ENCODE results near the gene CUEDC1.

Gene CUEDC1

DNA sequence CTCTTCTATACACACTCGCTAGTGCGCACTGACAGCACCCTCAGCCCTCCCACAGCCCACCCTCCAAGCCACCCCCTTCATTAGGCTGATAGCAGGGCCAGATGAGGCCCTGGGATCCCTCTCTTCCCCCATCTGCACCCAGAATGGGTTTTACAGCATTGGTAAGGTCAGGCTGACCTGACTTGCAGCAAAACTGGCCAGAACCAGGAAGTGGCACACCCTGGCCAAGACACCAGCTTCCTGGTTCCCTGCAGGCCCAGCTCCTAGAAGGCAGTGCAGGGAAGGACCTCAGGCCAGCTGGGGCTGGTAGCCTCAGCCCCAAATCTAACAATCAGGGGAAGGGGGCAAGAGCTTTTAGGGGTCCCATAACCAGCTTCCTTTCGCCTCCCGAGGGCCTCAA lies 55.4 kb downstream of the CUEDC1 start:
- TF ChIP-seq, protein P1, sequence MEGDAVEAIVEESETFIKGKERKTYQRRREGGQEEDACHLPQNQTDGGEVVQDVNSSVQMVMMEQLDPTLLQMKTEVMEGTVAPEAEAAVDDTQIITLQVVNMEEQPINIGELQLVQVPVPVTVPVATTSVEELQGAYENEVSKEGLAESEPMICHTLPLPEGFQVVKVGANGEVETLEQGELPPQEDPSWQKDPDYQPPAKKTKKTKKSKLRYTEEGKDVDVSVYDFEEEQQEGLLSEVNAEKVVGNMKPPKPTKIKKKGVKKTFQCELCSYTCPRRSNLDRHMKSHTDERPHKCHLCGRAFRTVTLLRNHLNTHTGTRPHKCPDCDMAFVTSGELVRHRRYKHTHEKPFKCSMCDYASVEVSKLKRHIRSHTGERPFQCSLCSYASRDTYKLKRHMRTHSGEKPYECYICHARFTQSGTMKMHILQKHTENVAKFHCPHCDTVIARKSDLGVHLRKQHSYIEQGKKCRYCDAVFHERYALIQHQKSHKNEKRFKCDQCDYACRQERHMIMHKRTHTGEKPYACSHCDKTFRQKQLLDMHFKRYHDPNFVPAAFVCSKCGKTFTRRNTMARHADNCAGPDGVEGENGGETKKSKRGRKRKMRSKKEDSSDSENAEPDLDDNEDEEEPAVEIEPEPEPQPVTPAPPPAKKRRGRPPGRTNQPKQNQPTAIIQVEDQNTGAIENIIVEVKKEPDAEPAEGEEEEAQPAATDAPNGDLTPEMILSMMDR (IDR thresholded peaks at IDR 0.05): no peak
- H3K4me3 ChIP-seq: peak overlapping the region; percentile 23
- peak overlapping the region; percentile 79 to 95 for H3K27ac ChIP-seq
- no peak for DNase-seq (ENCODE audit: low spot score)

DNA sequence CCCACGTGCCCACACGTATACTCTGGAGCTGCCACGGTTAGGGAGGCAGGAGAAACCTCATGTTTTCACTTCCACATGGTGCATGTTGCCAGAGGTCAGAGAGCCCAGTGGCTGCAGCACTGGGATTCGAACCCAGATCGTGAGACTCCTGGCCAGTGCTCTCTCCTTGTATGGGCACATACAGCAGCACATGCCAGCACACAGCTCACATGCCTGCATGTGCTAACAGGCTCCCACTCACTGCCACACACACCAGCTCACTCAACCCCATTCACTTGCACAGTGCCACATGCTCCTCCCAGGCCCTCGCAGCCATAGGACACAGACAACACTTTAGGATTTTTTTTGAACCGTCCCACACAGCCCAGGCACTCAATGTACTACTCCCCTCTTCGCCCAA lies 55.8 kb downstream of the CUEDC1 start:
- no peak for DNase-seq (ENCODE audit: low spot score)
- TF ChIP-seq, protein P1 (IDR thresholded peaks at IDR 0.05): no peak
- Histone ChIP-seq H3K4me3 (peak overlapping the region; percentile 23), H3K27ac (peak overlapping the region; percentile 79 to 95)

DNA sequence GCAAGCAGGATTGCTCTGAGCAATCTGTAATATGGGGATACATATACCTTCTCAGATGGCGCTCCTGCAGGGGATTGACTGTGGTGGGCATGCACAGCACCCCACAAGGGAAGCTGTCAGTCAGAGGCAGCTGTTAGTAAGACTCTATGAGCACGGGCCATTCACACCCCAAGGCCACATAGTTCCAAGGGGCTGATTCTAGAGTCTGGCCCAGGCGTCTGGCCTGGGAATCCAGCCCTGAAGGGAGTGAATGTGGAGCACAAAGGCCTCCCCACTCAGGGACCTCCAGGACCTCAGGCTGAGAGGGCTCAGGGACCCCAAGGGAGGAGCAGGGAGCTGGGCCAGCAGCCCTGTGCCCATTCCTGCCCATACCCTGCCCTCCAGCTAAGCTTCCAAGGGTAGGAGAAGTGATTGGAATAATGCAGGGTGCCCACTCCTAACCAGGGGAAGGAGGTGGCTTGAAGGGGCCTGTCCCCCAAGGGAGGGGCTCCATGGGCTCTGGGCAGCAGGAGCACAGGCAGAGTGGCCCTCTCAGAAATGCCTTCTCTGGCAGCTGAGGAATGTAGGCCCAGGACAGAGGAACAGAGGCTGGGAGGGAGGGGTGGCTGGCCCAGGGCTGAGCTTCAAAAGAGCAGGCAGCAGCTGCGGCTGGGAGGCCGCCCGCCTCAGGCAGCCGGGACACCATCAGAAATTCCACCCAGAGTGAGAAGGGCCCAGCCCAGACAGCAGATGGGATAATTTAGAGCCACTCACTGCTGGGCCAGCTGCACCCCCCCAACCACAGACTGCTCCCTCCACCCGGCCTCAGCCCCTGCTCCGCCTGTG lies 56.5 kb downstream of the CUEDC1 start:
- no peak for DNase-seq (ENCODE audit: low spot score)
- Histone ChIP-seq H3K4me3 (peak overlapping the region; percentile 23), H3K27ac (peak overlapping the region; percentile 79 to 95)
- TF ChIP-seq, protein P1 (IDR thresholded peaks at IDR 0.05): no peak

DNA sequence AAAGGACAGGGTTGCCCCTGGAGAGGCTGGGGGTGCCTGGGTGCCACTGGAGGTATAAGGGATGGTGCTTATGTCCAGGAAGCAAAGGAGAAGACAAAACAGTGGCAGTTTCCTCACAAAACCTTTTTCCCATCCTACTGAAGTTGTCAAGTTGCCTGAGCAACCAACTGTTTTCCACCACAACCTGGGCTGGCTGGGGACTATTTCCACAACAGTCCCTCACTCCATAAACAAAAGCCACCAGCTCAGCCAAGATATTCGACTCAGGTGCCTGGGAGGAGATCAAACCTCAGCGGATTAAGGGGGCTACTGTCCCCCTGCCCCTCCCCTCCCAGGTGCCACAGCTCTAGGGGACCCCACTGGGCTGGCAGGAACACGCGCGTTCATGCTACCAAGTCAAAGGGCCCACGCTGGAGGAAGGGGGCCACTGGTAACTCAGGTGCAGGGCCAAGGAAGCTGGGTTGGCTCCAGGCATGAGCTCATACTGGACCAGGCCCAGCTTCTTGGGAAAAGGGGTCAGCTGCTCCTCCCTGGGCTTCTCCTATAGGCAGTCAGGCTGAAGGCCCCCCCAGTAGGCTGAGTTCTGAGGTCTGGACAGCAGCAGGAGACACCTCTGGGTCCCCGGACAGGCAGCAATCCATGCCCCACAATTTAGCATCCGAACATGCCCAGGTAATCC lies 59.7 kb downstream of the CUEDC1 start:
- DNase-seq (ENCODE audit: low spot score): no peak
- Histone ChIP-seq H3K27ac (peak overlapping the region; percentile 91 to 98), H3K4me3 (no peak overlapping the region)
- TF ChIP-seq, protein P1 (IDR thresholded peaks at IDR 0.05): no peak

DNA sequence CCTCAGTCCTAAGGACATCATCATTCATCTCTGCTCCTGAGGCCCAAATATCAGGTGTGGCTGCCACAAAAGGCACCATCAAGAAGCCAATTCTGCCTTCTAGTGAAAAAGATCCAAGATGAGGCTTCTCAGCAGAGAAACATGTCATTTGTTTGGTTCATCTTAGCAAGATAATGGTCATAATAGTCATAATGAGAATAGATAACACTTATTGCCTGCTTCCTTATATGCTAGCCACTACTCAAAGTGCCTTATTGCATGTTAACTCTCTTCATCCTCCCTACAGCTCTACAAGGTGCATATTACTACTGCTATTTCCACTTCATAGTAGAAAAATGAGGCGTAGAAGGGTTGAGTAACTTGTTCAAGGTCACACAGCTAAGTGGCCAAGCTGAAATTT lies 60.4 kb downstream of the CUEDC1 start:
- H3K4me3 ChIP-seq: no peak overlapping the region
- TF ChIP-seq, protein P1 (IDR thresholded peaks at IDR 0.05): no peak
- DNase-seq (ENCODE audit: low spot score): no peak
- H3K27ac ChIP-seq: peak overlapping the region; percentile 91 to 98

DNA sequence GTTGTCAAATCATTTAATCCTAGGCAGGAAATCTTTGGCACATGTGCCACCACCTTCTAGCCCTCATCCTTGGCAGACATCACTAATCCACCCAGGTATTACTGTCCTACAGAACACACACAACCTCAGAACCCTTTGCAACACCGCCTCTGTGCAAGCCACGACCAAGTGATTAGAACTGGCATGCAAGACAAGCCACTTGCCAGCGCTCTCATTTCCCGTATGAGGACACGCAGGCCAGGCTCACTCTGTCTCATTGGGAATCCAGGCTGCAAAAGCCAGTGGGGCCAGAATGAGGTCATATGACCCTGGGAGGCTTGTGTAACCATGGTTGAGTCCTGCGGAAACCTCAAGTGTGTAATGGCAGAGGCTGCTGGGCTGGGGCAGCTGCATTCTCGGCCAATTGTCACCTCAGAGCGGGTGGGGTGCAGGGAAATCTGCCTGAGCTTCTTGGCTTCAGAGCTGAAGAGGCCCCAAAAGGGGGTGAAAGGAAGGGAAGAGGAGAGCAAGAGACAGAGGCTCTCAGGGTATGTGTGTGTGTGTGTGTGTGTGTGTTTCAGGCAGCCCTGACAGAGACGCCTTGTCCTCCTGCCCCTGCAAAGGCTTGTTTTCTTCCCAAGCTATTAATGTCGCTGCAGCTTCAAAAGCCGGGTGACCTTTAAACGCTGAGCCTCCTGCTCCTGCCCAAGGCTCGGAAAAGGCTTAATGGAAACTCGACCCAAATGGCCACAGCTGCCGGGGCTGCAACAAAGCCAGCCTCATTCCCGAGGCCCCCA lies 62.2 kb downstream of the CUEDC1 start:
- Histone ChIP-seq H3K4me3 (peak overlapping the region; percentile 46), H3K27ac (peak overlapping the region; percentile 91 to 98)
- peak; percentile 99 for DNase-seq (ENCODE audit: low spot score)
- TF ChIP-seq, protein P1 (IDR thresholded peaks at IDR 0.05): no peak
